B cell (primary cell): ENCODE results near the gene PARP8. TPM values are rescaled to one million over a fixed set of nuclear protein-coding genes. Genes with fewer than 3 reads are reported as not detected.
"Not testable (repeated sequence)": the region's sequence is repeated elsewhere in the genome, so short reads cannot be mapped to it uniquely, and the experiment has no call there.

Experiments
- ATAC-seq: fragments of 200-7000 bp; cut with Tn5 transposase; one replicate; pipeline ENCODE4 v1.10.0; 2021; ENCODE audit warnings: low read depth, mild to moderate bottlenecking, moderate number of reproducible peaks, moderate library complexity
- CTCF ChIA-PET: fragments of 350-600 bp; sonication (Branson Sonifier 250); formaldehyde crosslinking; loops from one replicate; lab custom pipeline; 2021; ENCODE audit warnings: antibody characterized with exemption, inconsistent platforms; lab: Charles Lee
- POLR2A ChIA-PET: fragments of 350-600 bp; sonication (Branson Sonifier 250); formaldehyde crosslinking; loops from one replicate; lab custom pipeline; 2021; ENCODE audit warnings: antibody characterized with exemption; lab: Charles Lee
- DNase-seq: peaks from one replicate; pipeline ENCODE4 v3.0.0; 2013
- H2AFZ ChIP-seq: 2 replicates; pipeline ENCODE4 v1.6.1; 2012; ENCODE audit warnings: mild to moderate bottlenecking, low read depth, low read length; ENCODE audit not compliant: insufficient read depth, poor library complexity, severe bottlenecking
- H3K27ac ChIP-seq, 2 donors: 1 replicate in 1 of 2; 2 replicates in 1 of 2; pipeline ENCODE4 v1.5.1; 2012 to 2013; ENCODE audit warnings: low read length in 2 of 2, mild to moderate bottlenecking in 2 of 2, moderate library complexity in 1 of 2
- H3K27me3 ChIP-seq, 4 experiments: fragments of 200-600 bp in 1 of 4; sonication (generic) in 1 of 4; replicated peaks in 1 of 4; 1 replicate in 2 of 4; 2 replicates in 2 of 4; pipeline versions ENCODE4 v1.6.1 to v1.7.0; 2013 to 2016; ENCODE audit warnings: low read length in 3 of 4, mild to moderate bottlenecking in 2 of 4, mixed read lengths in 1 of 4, moderate library complexity in 1 of 4; ENCODE audit not compliant: insufficient read depth in 4 of 4, control insufficient read depth in 3 of 4; ENCODE audit errors: control extremely low read depth in 1 of 4
- H3K36me3 ChIP-seq, 2 experiments: replicated peaks in 1 of 2; 1 replicate in 1 of 2; 2 replicates in 1 of 2; pipeline versions ENCODE4 v1.6.1 to v1.7.1; 2013; ENCODE audit warnings: low read length in 1 of 2; ENCODE audit not compliant: insufficient read depth in 2 of 2, control insufficient read depth in 1 of 2; ENCODE audit errors: control extremely low read depth in 1 of 2, extremely low read depth in 1 of 2
- H3K4me1 ChIP-seq, 2 donors: fragments of 200-600 bp in 1 of 2; sonication (generic) in 1 of 2; 1 replicate in 1 of 2; 2 replicates in 1 of 2; pipeline versions ENCODE4 v1.5.1 to v1.6.1; 2013 to 2017; ENCODE audit warnings: low read length in 2 of 2; ENCODE audit not compliant: control insufficient read depth in 2 of 2, insufficient read depth in 2 of 2
- H3K4me2 ChIP-seq: replicated peaks from 2 replicates; pipeline ENCODE3; 2012; ENCODE audit warnings: mild to moderate bottlenecking, low read depth, low read length; ENCODE audit not compliant: poor library complexity, severe bottlenecking
- H3K4me3 ChIP-seq, 5 experiments: fragments of 200-600 bp in 1 of 5; sonication (generic) in 1 of 5; 1 replicate in 3 of 5; 2 replicates in 2 of 5; pipeline versions ENCODE4 v1.5.1 to v1.7.0; 2011 to 2016; ENCODE audit warnings: low read length in 4 of 5, mild to moderate bottlenecking in 4 of 5, low read depth in 2 of 5, control low read depth in 1 of 5, moderate library complexity in 1 of 5; ENCODE audit not compliant: insufficient read depth in 1 of 5; ENCODE audit errors: control extremely low read depth in 1 of 5, extremely low read depth in 1 of 5
- H3K79me2 ChIP-seq: fragments of 200-600 bp; sonication (generic); one replicate; pipeline ENCODE4 v1.6.0; 2016; ENCODE audit warnings: low read length; ENCODE audit not compliant: control insufficient read depth, insufficient read depth
- H3K9ac ChIP-seq: fragments of 200-600 bp; sonication (generic); 2 replicates; pipeline ENCODE4 v1.6.1; 2017; ENCODE audit warnings: mild to moderate bottlenecking, low read length, moderate library complexity
- H3K9me3 ChIP-seq, 3 donors: one replicate each; pipeline versions ENCODE4 v1.6.1 to v1.7.1; 2013; ENCODE audit warnings: low read length in 2 of 3; ENCODE audit not compliant: control insufficient read depth in 2 of 3, insufficient read depth in 1 of 3; ENCODE audit errors: control extremely low read depth in 1 of 3
- H4K20me1 ChIP-seq: 2 replicates; pipeline ENCODE4 v1.6.0; 2012; ENCODE audit warnings: mild to moderate bottlenecking, low read length; ENCODE audit not compliant: insufficient read depth, control insufficient read depth, poor library complexity, severe bottlenecking
- H3K27ac Mint-ChIP-seq: one replicate; pipeline ENCODE4 v1.8.0; 2021; ENCODE audit warnings: mixed read lengths
- H3K27me3 Mint-ChIP-seq: one replicate; pipeline ENCODE4 v1.8.0; 2021; ENCODE audit warnings: mixed read lengths
- H3K4me1 Mint-ChIP-seq: one replicate; pipeline ENCODE4 v1.8.0; 2021; ENCODE audit warnings: mixed read lengths
- H3K4me3 Mint-ChIP-seq: one replicate; pipeline ENCODE4 v1.8.0; 2021; ENCODE audit warnings: mixed read lengths
- H3K9me3 Mint-ChIP-seq: one replicate; pipeline ENCODE4 v1.8.0; 2022; ENCODE audit warnings: mixed read lengths; ENCODE audit not compliant: insufficient read depth
- CTCF ChIP-seq: fragments of 200-600 bp; IDR thresholded peaks from one replicate; pipeline ENCODE4 v1.8.0; 2022; ENCODE audit warnings: antibody characterized with exemption, mild to moderate bottlenecking
- EZH2 ChIP-seq: IDR thresholded peaks from 2 replicates; pipeline ENCODE4 v1.6.1; 2012; ENCODE audit warnings: borderline replicate concordance, low read depth, mild to moderate bottlenecking, moderate library complexity, low read length; ENCODE audit not compliant: insufficient read depth, poor library complexity, severe bottlenecking
- WGBS: methylation state at CpG from one replicate; pipeline ENCODE4 v1.1.5; 2013; ENCODE audit warnings: missing lambda C conversion rate; ENCODE audit not compliant: insufficient coverage; 5-methylcytosine and 5-hydroxymethylcytosine counted together
- intact Hi-C: fragments of 100-400 bp; cut with micrococcal nuclease; formaldehyde crosslinking; loops from one replicate; pipeline ENCODE4 v1.10.0; 2022
- polyA plus RNA-seq: library from polyadenylated mRNA; depleted of rRNA; stranded (reverse); fragments of >200 nt; gene quantifications from 2 replicates; pipeline ENCODE4 v1.2.3, GENCODE V29; 2012
- total RNA-seq, 2 donors: library from RNA; stranded (reverse); fragments of 120-200 nt in 1 of 2; gene quantifications; 1 replicate in 1 of 2; 2 replicates in 1 of 2; pipeline versions ENCODE4 v1.2.3 to v1.2.4, GENCODE V29; 2013 to 2022

PARP8 gene
- total and polyA plus RNA-seq, 2 donors (not counting 1 experiment from before 2014, with no cell fraction given) = 36.2 to 83.6 TPM

GRCh38 chr5:50623666-50624065, 42.8 kb upstream of the PARP8 start:
- no peaks in the 10 kb centered on the region for H3K79me2 ChIP-seq
- H3K27me3 ChIP-seq = no peaks in the 10 kb centered on the region
- no peaks in the 10 kb centered on the region for H4K20me1 ChIP-seq
- no peak overlapping the region for H2AFZ ChIP-seq
- no peak for TF ChIP-seq CTCF
- no peak for TF ChIP-seq EZH2
- no peak for ATAC-seq
- POLR2A ChIA-PET = no interaction called here
- no peak overlapping the region for H3K4me2 ChIP-seq
- no peak overlapping the region for H3K4me3 ChIP-seq
- CTCF ChIA-PET = no interaction called here
- no peak overlapping the region for H3K27ac Mint-ChIP-seq
- no peaks in the 10 kb centered on the region for H3K4me1 Mint-ChIP-seq
- H3K27ac ChIP-seq = no peak overlapping the region
- H3K9ac ChIP-seq = no peak overlapping the region
- no peaks in the 10 kb centered on the region for H3K9me3 ChIP-seq
- H3K4me1 ChIP-seq = no peaks in the 10 kb centered on the region
- H3K27me3 Mint-ChIP-seq = no peaks in the 10 kb centered on the region
- no peaks in the 10 kb centered on the region for H3K36me3 ChIP-seq
- H3K9me3 Mint-ChIP-seq = peaks cover 2% of the 10 kb centered on the region
- WGBS = 88% methylated on average over 3 of the region's 3 CpGs
- DNase-seq = no peak
- no peak overlapping the region for H3K4me3 Mint-ChIP-seq
- intact Hi-C loops = no loop called here

- intact Hi-C loops, CTCF ChIA-PET: not testable (repeated sequence)
Observed at GRCh38 chr5:50634866-50635265, 31.6 kb upstream of the PARP8 start.

GRCh38 chr5:50637576-50637975, 28.9 kb upstream of the PARP8 start:
- intact Hi-C loops, H2AFZ ChIP-seq, H3K27me3 Mint-ChIP-seq, H3K4me1 ChIP-seq, H3K9me3 ChIP-seq, H3K4me3 ChIP-seq, H3K27ac Mint-ChIP-seq, H3K36me3 ChIP-seq, H3K79me2 ChIP-seq, H3K4me2 ChIP-seq, H3K9ac ChIP-seq, H3K4me1 Mint-ChIP-seq, H3K9me3 Mint-ChIP-seq, POLR2A ChIA-PET, H4K20me1 ChIP-seq, H3K27me3 ChIP-seq, DNase-seq, CTCF ChIA-PET, ATAC-seq, H3K4me3 Mint-ChIP-seq, H3K27ac ChIP-seq: not testable (repeated sequence)
- no CpG with 5 or more reads among the region's 2 CpGs for WGBS

More at GRCh38 chr5:50634866-50635265, 31.6 kb upstream of the PARP8 start:
- H3K4me1 Mint-ChIP-seq, H3K9me3 ChIP-seq, H3K9me3 Mint-ChIP-seq, DNase-seq, POLR2A ChIA-PET, H3K4me2 ChIP-seq, H3K4me3 ChIP-seq, H3K36me3 ChIP-seq, H3K79me2 ChIP-seq, H3K27ac ChIP-seq, ATAC-seq, H3K4me3 Mint-ChIP-seq, H3K9ac ChIP-seq, H2AFZ ChIP-seq, H3K27ac Mint-ChIP-seq, H3K4me1 ChIP-seq, H4K20me1 ChIP-seq, H3K27me3 ChIP-seq, H3K27me3 Mint-ChIP-seq: not testable (repeated sequence)
- no CpG with 5 or more reads among the region's 2 CpGs for WGBS
